Right lobe of liver (tissue), 6 donors: ENCODE measurements around the gene EXPH5. TPM values are rescaled to one million over a fixed set of nuclear protein-coding genes. Genes with fewer than 3 reads are reported as not detected.
A peak's percentile ranks its signal among the peaks of the same experiment; 100 is the strongest.

ENCODE experiments used
- ATAC-seq, 4 donors: fragments of 200-7000 bp; cut with Tn5 transposase; one replicate each; pipeline ENCODE4 v1.9.1; 2020; ENCODE audit warnings: mild to moderate bottlenecking in 4 of 4, moderate library complexity in 4 of 4
- DNase-seq, 3 donors: peaks; one replicate each; pipeline ENCODE4 v3.0.0-alpha.2; 2020
- H3K27ac ChIP-seq, 3 donors: fragments of 200-600 bp; one replicate each; pipeline ENCODE4 v1.8.0; 2022
- H3K27me3 ChIP-seq, 2 donors: fragments of 200-600 bp; one replicate each; pipeline ENCODE4 v1.8.0; 2022
- H3K36me3 ChIP-seq, 4 donors: fragments of 200-600 bp; sonication (generic) in 1 of 4; one replicate each; pipeline versions ENCODE4 v1.5.1 to v1.8.0; 2017 to 2022; ENCODE audit warnings: control low read depth in 1 of 4
- H3K4me1 ChIP-seq, 4 donors: fragments of 200-600 bp; sonication (generic) in 1 of 4; one replicate each; pipeline versions ENCODE4 v1.5.1 to v1.8.0; 2017 to 2022; ENCODE audit warnings: control low read depth in 1 of 4
- H3K4me3 ChIP-seq, 3 donors: fragments of 200-600 bp; one replicate each; pipeline ENCODE4 v1.8.0; 2022
- H3K9me3 ChIP-seq, 4 donors: fragments of 200-600 bp; sonication (generic) in 1 of 4; one replicate each; pipeline versions ENCODE4 v1.5.1 to v1.8.0; 2017 to 2022; ENCODE audit warnings: control low read depth in 1 of 4
- POLR2A ChIP-seq: fragments of 450-650 bp; IDR thresholded peaks from one replicate; pipeline ENCODE4 v1.6.1; 2017; ENCODE audit warnings: antibody characterized with exemption, mild to moderate bottlenecking
- WGBS: methylation state at CpG from one replicate; pipeline ENCODE4 v1.1.6; 2018; ENCODE audit warnings: low coverage, low lambda C conversion rate; ENCODE audit not compliant: insufficient coverage; ENCODE audit errors: missing lambda C conversion rate; 5-methylcytosine and 5-hydroxymethylcytosine counted together
- intact Hi-C, 2 donors: fragments of 100-400 bp; cut with DNase I; formaldehyde crosslinking; loops; one replicate each; pipeline versions ENCODE4 v1.11.2 to v1.14.1; 2022
- total RNA-seq, 6 experiments: library from RNA; depleted of rRNA in 2 of 6; stranded (reverse); fragments of >200 nt in 2 of 6; fragmentation: NEBNext Ultra II Directional in 3 of 6; extraction: Animal tissue kit (Norgen Biotek cat#: 25700) in 3 of 6; gene quantifications; one replicate each; pipeline versions ENCODE4 v1.1.0 to v1.2.4, GENCODE V29; 2016 to 2023
- TF ChIP-seq, protein P1 (sequence below), 4 donors: fragments of 200-600 bp in 3 of 4; fragments of 450-650 bp in 1 of 4; IDR thresholded peaks; one replicate each; pipeline versions ENCODE4 v1.5.1 to v1.8.0; 2016 to 2022; ENCODE audit warnings: antibody characterized with exemption in 4 of 4, mild to moderate bottlenecking in 2 of 4
- donor health status: DM: no; HTN: yes; CAD: no.
- donor health status: DM: no; HTN: no; CAD: no.
- donor health status: DM: no; HTN: no; CAD: no.
- donor health status: DM: no; HTN: yes; CAD: no.
- donor health status: DM: no; HTN: yes; CAD: no.

Gene EXPH5
- total RNA-seq, 6 experiments from 2014 or later: 8.3 to 12.4 (median 10.2) TPM

DNA sequence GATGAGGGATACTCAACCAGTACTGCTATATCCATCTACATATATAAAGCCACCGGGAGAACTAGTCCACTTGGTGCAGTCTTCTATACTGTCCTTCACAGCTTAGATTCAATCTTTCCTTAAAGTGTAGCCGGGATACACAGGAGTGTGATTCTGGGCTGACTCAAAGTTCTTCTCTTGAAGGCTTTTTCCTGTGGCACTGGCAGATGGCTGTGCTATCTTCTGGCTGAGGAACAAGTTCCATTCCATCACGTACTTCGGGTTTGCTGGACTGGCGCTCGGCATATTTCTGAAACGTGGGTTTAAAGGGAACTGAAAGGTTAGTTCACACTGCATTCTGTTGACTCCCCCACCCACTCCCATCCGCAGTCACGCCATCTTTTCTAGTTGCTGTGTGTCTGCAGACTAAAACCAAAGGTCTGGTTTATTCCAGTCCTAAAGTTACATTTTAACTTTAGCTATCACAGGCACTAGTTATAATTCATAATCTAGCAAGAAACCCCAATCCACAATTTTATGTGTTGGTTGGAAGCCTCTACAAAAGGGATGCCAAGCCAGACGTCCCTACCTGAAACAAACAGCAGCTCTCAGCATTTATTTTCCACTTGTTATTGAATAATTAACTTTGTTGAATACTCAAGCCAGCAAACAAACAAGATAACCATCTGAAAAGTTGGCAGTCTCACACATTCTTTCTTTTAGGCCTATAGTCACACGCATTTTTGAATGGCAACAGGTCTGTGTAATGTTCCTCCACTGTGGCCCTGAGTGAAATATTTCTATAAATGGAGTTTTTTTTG is 118.7 kb downstream of the EXPH5 start:
- no peaks in the 10 kb centered on the region for H3K9me3 ChIP-seq
- peaks cover 0 to 31% (median 0%) of the 10 kb centered on the region in 4 donors for H3K4me1 ChIP-seq
- H3K27me3 ChIP-seq: no peaks in the 10 kb centered on the region
- H3K4me3 ChIP-seq: peak overlapping the region in 2 of 3 donors; percentile 41 to 44
- TF ChIP-seq, protein P1, sequence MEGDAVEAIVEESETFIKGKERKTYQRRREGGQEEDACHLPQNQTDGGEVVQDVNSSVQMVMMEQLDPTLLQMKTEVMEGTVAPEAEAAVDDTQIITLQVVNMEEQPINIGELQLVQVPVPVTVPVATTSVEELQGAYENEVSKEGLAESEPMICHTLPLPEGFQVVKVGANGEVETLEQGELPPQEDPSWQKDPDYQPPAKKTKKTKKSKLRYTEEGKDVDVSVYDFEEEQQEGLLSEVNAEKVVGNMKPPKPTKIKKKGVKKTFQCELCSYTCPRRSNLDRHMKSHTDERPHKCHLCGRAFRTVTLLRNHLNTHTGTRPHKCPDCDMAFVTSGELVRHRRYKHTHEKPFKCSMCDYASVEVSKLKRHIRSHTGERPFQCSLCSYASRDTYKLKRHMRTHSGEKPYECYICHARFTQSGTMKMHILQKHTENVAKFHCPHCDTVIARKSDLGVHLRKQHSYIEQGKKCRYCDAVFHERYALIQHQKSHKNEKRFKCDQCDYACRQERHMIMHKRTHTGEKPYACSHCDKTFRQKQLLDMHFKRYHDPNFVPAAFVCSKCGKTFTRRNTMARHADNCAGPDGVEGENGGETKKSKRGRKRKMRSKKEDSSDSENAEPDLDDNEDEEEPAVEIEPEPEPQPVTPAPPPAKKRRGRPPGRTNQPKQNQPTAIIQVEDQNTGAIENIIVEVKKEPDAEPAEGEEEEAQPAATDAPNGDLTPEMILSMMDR (IDR thresholded peaks at IDR 0.05): no peak
- TF ChIP-seq POLR2A: no peak
- intact Hi-C loops: no loop called here
- H3K36me3 ChIP-seq: no peaks in the 10 kb centered on the region
- peak; percentile 83 to 89 (median 84) for ATAC-seq
- 29% methylated on average over 8 of the region's 11 CpGs for WGBS
- H3K27ac ChIP-seq: peak overlapping the region; percentile 6 to 90 (median 88)
- peak; percentile 43 to 83 (median 64) for DNase-seq

DNA sequence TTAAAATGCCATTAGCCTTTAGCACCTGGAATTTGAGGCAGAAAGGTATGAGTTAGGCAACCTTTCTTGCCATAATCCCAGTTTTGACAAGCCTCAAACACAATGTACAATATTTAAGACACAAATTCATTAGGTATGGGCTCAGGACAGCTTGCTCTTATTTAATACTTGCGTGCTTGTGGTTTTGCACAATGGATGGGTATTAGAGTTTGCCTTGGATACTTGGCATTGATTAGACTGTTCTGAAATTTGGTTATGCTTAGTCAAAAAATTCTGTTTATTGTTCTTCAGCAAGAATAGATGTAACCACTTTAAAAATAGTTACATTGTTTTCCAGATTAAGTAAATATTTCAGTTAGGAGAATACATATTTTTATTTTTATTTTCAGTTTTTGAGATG is 120.9 kb downstream of the EXPH5 start:
- intact Hi-C loops: no loop called here
- no peaks in the 10 kb centered on the region for H3K27me3 ChIP-seq
- 63% methylated on average over 1 of the region's 1 CpG for WGBS
- ATAC-seq (no peak), DNase-seq (no peak)
- TF ChIP-seq, protein P1 (IDR thresholded peaks at IDR 0.05): no peak
- no peak for TF ChIP-seq POLR2A
- peaks cover 0 to 31% (median 0%) of the 10 kb centered on the region in 4 donors for H3K4me1 ChIP-seq
- peak overlapping the region in 2 of 3 donors; percentile 18 to 90 for H3K27ac ChIP-seq
- H3K4me3 ChIP-seq: no peak overlapping the region
- no peaks in the 10 kb centered on the region for H3K36me3 ChIP-seq
- no peaks in the 10 kb centered on the region for H3K9me3 ChIP-seq

DNA sequence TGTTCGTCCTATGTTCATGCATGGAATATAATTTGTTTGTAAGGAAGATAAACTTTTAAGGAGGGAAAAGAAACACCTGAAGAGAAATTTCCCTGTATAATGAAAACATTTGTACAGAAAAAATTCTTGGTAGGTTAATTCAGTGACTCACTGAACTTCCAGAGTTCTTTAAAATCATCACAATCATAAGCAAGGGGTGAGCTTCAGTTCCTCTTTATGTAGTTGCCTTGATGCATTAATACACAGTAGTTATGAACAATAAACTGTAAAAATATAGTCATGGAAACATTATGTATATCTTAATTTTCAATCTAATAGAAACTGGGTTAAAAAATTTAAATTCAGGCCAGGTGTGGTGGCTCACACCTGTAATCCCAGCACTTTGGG is 125.1 kb downstream of the EXPH5 start:
- ATAC-seq (no peak), DNase-seq (no peak)
- H3K9me3 ChIP-seq: no peaks in the 10 kb centered on the region
- no peaks in the 10 kb centered on the region for H3K27me3 ChIP-seq
- TF ChIP-seq, protein P1 (IDR thresholded peaks at IDR 0.05): no peak
- no peak for TF ChIP-seq POLR2A
- H3K27ac ChIP-seq: peak overlapping the region; percentile 88 to 99 (median 98)
- intact Hi-C loops: no loop called here
- H3K4me1 ChIP-seq: peaks cover 0 to 10% (median 3%) of the 10 kb centered on the region in 4 donors
- H3K4me3 ChIP-seq: no peak overlapping the region
- no peaks in the 10 kb centered on the region for H3K36me3 ChIP-seq
- 27% methylated on average over 1 of the region's 1 CpG for WGBS

DNA sequence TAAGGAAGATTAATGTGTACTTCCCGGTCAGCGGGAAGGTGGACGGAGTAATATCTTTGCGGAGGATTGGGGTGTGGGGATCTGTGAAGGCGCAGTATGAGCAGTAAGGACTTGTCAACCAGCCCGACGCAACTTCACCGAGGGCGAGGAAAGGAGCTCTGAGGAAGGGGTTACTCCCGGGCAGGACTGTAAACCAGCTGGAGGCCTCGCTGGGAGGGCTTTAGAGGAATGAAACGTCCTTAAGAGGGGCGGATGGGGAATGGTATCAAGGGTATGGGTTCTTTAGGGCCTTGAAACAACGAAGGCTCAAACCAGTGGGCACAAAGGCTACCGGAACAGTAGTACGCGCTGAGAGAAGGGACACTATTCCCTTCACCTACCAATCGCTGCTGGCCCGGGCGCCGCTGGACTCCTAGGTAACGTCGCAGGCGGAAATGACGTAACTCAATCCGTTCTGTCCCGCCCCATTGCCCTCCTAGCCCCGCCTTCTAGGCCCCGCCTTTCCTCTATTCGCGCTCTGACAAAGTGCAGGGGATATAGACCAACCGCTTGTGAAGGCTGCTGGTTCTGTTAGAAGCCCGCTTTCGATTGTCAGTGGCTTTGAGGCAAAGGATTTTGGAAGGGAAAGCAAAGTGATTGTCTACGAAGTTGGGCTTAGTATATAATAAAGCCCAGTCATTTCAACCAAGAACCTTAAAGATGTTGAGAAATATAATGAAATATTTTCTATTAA is 126.3 kb downstream of the EXPH5 start, which contains the start of gene C11orf65:
C11orf65 (minus strand) TSS at position 439 of the 733 bp plus-strand sequence. CDS start 5,970 bp downstream, outside the sequence.
- Histone ChIP-seq H3K9me3 (no peaks in the 10 kb centered on the region), H3K4me1 (peaks cover 0 to 7% (median 0%) of the 10 kb centered on the region in 4 donors), H3K27me3 (no peaks in the 10 kb centered on the region), H3K36me3 (no peaks in the 10 kb centered on the region), H3K27ac (peak within 1 kb of the TSS; percentile 88 to 99 (median 98)), H3K4me3 (peak within 1 kb of the TSS; percentile 59 to 64 (median 61))
- 0% methylated on average over 31 of the region's 35 CpGs for WGBS
- DNase-seq (peak; percentile 95 to 98 (median 97)), ATAC-seq (peak; percentile 98 to 100 (median 98))
- TF ChIP-seq, protein P1 (IDR thresholded peaks at IDR 0.05): no peak
- TF ChIP-seq POLR2A: peak; percentile 97
- intact Hi-C loops: no loop called here
